Keratinocyte (primary cell): ENCODE measurements around the gene CHL1. TPM values are rescaled to one million over a fixed set of nuclear protein-coding genes. Genes with fewer than 3 reads are reported as not detected.

Experiments
- DNase-seq: peaks from one replicate; pipeline ENCODE4 v3.0.0-alpha.2; 2011; ENCODE audit warnings: low read depth, missing footprints, low spot score
- FAIRE-seq: peaks from 2 replicates; lab custom pipeline; 2011; peaks lifted over from hg19 to GRCh38; lab: Jason Lieb, UNC
- H2AFZ ChIP-seq: 2 replicates; pipeline ENCODE4 v1.6.0; 2012; ENCODE audit warnings: low read length, control low read depth, inconsistent platforms; ENCODE audit not compliant: control insufficient read depth
- H3K27ac ChIP-seq: 2 replicates; pipeline ENCODE4 v1.5.1; 2011; ENCODE audit warnings: low read length; ENCODE audit not compliant: control insufficient read depth, insufficient read depth
- H3K27me3 ChIP-seq: 3 replicates; pipeline ENCODE4 v1.6.0; 2011; ENCODE audit warnings: low read length; ENCODE audit not compliant: control insufficient read depth, insufficient read depth; ENCODE audit errors: extremely low read depth
- H3K36me3 ChIP-seq, 2 experiments: 2 replicates in 1 of 2; 3 replicates in 1 of 2; pipeline ENCODE4 v1.5.1; 2011; ENCODE audit warnings: low read length in 2 of 2, mild to moderate bottlenecking in 1 of 2; ENCODE audit not compliant: control insufficient read depth in 2 of 2, insufficient read depth in 2 of 2; ENCODE audit errors: extremely low read depth in 1 of 2
- H3K4me1 ChIP-seq: 3 replicates; pipeline ENCODE4 v1.5.1; 2011; ENCODE audit warnings: low read length; ENCODE audit not compliant: control insufficient read depth, insufficient read depth; ENCODE audit errors: extremely low read depth
- H3K4me2 ChIP-seq: 3 replicates; pipeline ENCODE4 v1.6.0; 2011; ENCODE audit warnings: low read depth, low read length; ENCODE audit not compliant: control insufficient read depth, insufficient read depth; ENCODE audit errors: extremely low read depth
- H3K4me3 ChIP-seq, 3 experiments: fragments of 200-600 bp in 1 of 3; sonication (generic) in 1 of 3; 2 replicates in 2 of 3; 3 replicates in 1 of 3; pipeline ENCODE4 v1.5.1; 2011 to 2016; ENCODE audit warnings: low read length in 3 of 3, mild to moderate bottlenecking in 3 of 3, control low read depth in 2 of 3, inconsistent platforms in 1 of 3, low read depth in 1 of 3, mixed read lengths in 1 of 3, mixed run types in 1 of 3, moderate library complexity in 1 of 3; ENCODE audit not compliant: control insufficient read depth in 2 of 3, insufficient read depth in 2 of 3; ENCODE audit errors: extremely low read depth in 1 of 3
- H3K79me2 ChIP-seq: 2 replicates; pipeline ENCODE4 v1.6.0; 2012; ENCODE audit warnings: low read length; ENCODE audit not compliant: control insufficient read depth, insufficient read depth
- H3K9ac ChIP-seq: 3 replicates; pipeline ENCODE4 v1.6.0; 2011; ENCODE audit warnings: low read length; ENCODE audit not compliant: control insufficient read depth, insufficient read depth; ENCODE audit errors: extremely low read depth
- H3K9me1 ChIP-seq: 3 replicates; pipeline ENCODE4 v1.6.0; 2011; ENCODE audit warnings: low read length; ENCODE audit not compliant: control insufficient read depth, insufficient read depth; ENCODE audit errors: extremely low read depth
- H3K9me3 ChIP-seq: 2 replicates; pipeline ENCODE4 v1.5.1; 2012; ENCODE audit warnings: low read depth, low read length; ENCODE audit not compliant: control insufficient read depth
- H4K20me1 ChIP-seq: 3 replicates; pipeline ENCODE4 v1.6.0; 2011; ENCODE audit warnings: low read length; ENCODE audit not compliant: control insufficient read depth, insufficient read depth; ENCODE audit errors: extremely low read depth
- CTCF ChIP-seq, 3 experiments: IDR thresholded peaks in 1 of 3; conservative IDR thresholded peaks in 1 of 3; optimal IDR thresholded peaks in 1 of 3; 2 replicates in 2 of 3; 3 replicates in 1 of 3; pipeline versions ENCODE3 to v1.5.1; 2011; ENCODE audit warnings: low read length in 3 of 3, mild to moderate bottlenecking in 3 of 3, moderate library complexity in 2 of 3, control low read depth in 1 of 3, inconsistent platforms in 1 of 3; ENCODE audit not compliant: insufficient read depth in 2 of 3; ENCODE audit errors: extremely low read depth in 1 of 3
- EZH2 ChIP-seq: IDR thresholded peaks from one replicate; pipeline ENCODE4 v1.6.1; 2012; ENCODE audit warnings: inconsistent platforms, mild to moderate bottlenecking, low read length, moderate library complexity
- dilution Hi-C: fragments of 300-500 bp; cut with MboI; formaldehyde crosslinking; loops from one replicate; pipeline ENCODE4 v1.7.0; 2020; ENCODE audit warnings: low sequenced_read_pairs; ENCODE audit not compliant: extremely low pct_ligation_motif_present
- polyA plus RNA-seq, 5 experiments: library from polyadenylated mRNA; depleted of rRNA in 3 of 5; stranded (reverse) in 3 of 5; stranded (forward) in 1 of 5; unstranded in 1 of 5; fragments of >200 nt; gene quantifications; 1 replicate in 1 of 5; 2 replicates in 3 of 5; 3 replicates in 1 of 5; pipeline versions ENCODE4 v1.2.1 to v1.2.3, GENCODE V29; 2011 to 2012; ENCODE audit warnings: missing spikeins in 2 of 5, low read depth in 1 of 5, low replicate concordance in 1 of 5

The CHL1 gene
- polyA plus RNA-seq, 1 donor (not counting 4 experiments of a cell fraction or from before 2014, with no cell fraction given) = 0.04 TPM

- FAIRE-seq (no peak), DNase-seq (no peak)
- Histone ChIP-seq H3K27ac (peak overlapping the region; percentile 39), H3K4me2 (peak overlapping the region; percentile 50), H3K9me1 (no peaks in the 10 kb centered on the region), H3K4me3 (no peak overlapping the region), H3K4me1 (peaks cover 4% of the 10 kb centered on the region), H4K20me1 (no peaks in the 10 kb centered on the region), H3K36me3 (no peaks in the 10 kb centered on the region), H3K79me2 (no peaks in the 10 kb centered on the region), H3K9me3 (no peaks in the 10 kb centered on the region), H2AFZ (no peak overlapping the region), H3K9ac (no peak overlapping the region), H3K27me3 (no peaks in the 10 kb centered on the region)
- dilution Hi-C loops = no loop called here
- no peak for TF ChIP-seq EZH2
- TF ChIP-seq CTCF (optimal IDR thresholded peaks at IDR 0.05 in 1 of 3, IDR thresholded peaks at IDR 0.05 in 1 of 3, conservative IDR thresholded peaks at IDR 0.05 in 1 of 3; ENCODE audit: extremely low read depth in 1 of 3, insufficient read depth in 2 of 3, low read length in 3 of 3) = no peak
Observed at GRCh38 chr3:294581-294980, 98.0 kb downstream of the CHL1 start.

GRCh38 chr3:295166-295565, 98.6 kb downstream of the CHL1 start:
- H3K4me1 ChIP-seq = peaks cover 4% of the 10 kb centered on the region
- H3K27me3 ChIP-seq = no peaks in the 10 kb centered on the region
- no peaks in the 10 kb centered on the region for H3K9me1 ChIP-seq
- no peaks in the 10 kb centered on the region for H3K36me3 ChIP-seq
- dilution Hi-C loops = no loop called here
- H3K79me2 ChIP-seq = no peaks in the 10 kb centered on the region
- no peak overlapping the region for H3K4me3 ChIP-seq
- no peak overlapping the region for H3K27ac ChIP-seq
- H3K9me3 ChIP-seq = no peaks in the 10 kb centered on the region
- no peak overlapping the region for H2AFZ ChIP-seq
- DNase-seq (no peak), FAIRE-seq (no peak)
- no peak overlapping the region for H3K4me2 ChIP-seq
- H4K20me1 ChIP-seq = no peaks in the 10 kb centered on the region
- TF ChIP-seq CTCF (optimal IDR thresholded peaks at IDR 0.05 in 1 of 3, IDR thresholded peaks at IDR 0.05 in 1 of 3, conservative IDR thresholded peaks at IDR 0.05 in 1 of 3; ENCODE audit: extremely low read depth in 1 of 3, insufficient read depth in 2 of 3, low read length in 3 of 3) (no peak), EZH2 (no peak)
- H3K9ac ChIP-seq = no peak overlapping the region
